ENCODE results near the gene HEATR5A.
"Not testable (repeated sequence)": the region's sequence is repeated elsewhere in the genome, so short reads cannot be mapped to it uniquely, and the experiment has no call there.

The HEATR5A gene

GRCh38 chr14:31388687-31389413 lies 31.5 kb downstream of the HEATR5A start:
- no peak for DNase-seq (ENCODE audit: low read depth)

DNA sequence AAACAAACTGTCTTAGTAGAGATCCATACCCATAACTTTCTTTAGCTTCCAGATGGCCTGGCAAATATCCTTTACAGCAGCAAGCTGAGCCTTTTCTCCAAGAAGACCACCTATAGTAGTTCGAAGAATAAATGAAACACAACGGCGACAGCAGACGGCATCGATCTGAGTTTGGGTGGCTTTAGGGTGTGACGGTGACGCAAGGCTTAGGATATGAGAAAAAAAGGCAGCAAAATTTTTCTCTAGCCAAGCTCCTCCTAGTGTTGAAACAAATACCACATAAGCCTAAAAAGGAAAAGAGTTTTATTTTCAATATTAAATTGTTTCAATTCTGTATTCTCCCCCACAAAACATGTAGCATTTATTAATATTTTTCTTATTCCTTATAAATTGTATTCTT lies 33.3 kb downstream of the HEATR5A start:
- no peak for DNase-seq (ENCODE audit: low read depth)

DNA sequence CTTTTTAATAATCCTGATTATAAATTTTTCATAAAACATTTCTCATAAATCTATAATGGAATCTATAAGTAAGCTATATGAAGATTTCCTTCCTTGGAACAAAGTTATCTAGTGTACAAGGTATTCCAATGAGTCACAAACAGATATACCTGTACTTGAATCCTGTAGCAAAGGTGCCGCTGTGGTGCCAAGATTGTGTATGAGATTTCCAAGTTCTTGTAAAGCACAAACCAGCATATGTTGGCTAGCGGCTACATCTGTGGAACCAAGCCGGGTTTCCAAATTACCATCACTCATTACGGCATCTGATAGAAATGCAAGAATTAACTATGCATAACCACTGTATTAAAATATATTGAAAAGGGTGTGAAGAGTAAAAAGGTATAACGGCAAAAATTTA lies 34.1 kb downstream of the HEATR5A start:
- no peak for DNase-seq (ENCODE audit: low read depth)

DNA sequence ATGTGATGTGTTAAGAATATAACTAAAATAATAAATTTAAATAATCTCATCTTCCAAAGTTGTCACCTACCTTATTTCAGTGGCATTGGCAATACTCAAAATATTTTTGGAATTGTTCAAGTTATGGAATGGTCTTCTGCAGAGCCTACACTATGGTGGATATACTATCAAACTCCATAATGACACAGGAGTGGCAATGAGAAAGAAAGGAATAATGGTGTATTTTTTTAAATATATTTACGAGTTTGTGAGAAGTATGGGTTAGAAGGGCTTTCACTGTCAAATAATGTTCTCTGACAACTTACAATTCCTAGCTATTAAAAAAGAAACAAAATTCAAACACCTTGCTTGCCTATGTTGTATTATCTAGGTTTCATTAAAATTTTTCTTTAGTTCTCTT lies 38.1 kb downstream of the HEATR5A start:
- no peak for DNase-seq (ENCODE audit: low read depth)

GRCh38 chr14:31380106-31380505 lies 40.2 kb downstream of the HEATR5A start:
- DNase-seq (ENCODE audit: low read depth), result no peak

GRCh38 chr14:31379125-31379947 lies 41.0 kb downstream of the HEATR5A start:
- not testable (repeated sequence) for DNase-seq (ENCODE audit: low read depth)

DNA sequence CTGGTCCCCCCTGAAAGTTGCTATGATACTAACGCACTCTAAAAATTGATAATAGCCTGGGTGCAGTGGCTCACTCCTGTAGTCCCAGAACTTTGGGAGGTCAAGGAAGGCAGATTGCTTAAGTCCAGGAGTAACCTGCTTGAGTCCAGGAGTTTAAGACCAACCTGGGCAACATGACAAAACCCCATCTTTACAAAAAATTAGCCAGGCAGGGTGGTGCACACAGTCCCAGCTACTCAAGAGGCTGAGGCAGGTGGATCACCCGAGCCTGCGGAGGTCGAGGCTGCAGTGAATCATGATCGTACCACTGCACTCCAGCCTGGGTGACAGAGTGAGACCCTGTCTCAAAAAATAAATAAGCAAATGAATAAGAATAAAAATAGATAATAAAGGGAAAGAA lies 42.9 kb downstream of the HEATR5A start:
- DNase-seq (ENCODE audit: low read depth), result no peak

DNA sequence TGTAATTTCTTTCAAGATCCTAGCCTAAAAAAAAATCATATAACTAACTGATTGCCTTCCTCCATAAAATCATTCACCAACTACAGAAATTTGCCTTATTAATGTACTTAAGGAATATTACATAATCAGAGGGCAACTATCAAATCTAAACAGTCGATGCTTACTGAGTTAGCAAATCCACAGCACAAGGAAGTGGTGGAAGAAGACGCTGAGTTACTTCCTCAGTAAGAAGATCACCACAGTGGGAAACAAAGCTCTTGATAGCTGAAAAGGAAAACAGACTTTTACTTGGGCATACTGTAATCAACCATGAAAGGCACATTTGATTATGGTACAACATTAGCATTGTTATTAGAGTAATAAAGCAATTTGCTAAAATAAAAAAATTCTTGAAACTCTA lies 48.7 kb downstream of the HEATR5A start:
- no peak for DNase-seq (ENCODE audit: low read depth)

GRCh38 chr14:31363331-31364073 lies 56.8 kb downstream of the HEATR5A start:
- DNase-seq (ENCODE audit: low read depth), result no peak

- no peak for DNase-seq (ENCODE audit: low read depth)
These were observed 57.6 kb downstream of the HEATR5A start for GRCh38 chr14:31362746-31363145.

DNA sequence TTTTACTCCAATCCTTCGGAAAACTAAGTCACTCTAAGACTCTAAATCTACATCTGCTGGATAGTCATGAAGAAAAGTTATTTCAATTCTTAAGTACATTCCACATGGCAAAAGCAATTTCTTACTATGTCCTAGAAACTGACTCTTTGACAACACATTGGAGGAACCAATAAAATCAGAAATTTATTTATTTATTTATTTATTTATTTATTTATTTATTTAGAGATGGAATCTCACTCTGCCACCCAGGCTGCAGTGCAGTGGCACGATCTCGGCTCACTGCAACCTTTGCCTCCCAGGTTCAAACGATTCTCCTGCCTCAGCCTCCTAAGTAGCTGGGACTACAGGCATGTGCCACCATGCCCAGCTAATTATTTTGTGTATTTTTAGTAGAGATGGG lies 58.6 kb downstream of the HEATR5A start:
- DNase-seq (ENCODE audit: low read depth), result not testable (repeated sequence)

DNA sequence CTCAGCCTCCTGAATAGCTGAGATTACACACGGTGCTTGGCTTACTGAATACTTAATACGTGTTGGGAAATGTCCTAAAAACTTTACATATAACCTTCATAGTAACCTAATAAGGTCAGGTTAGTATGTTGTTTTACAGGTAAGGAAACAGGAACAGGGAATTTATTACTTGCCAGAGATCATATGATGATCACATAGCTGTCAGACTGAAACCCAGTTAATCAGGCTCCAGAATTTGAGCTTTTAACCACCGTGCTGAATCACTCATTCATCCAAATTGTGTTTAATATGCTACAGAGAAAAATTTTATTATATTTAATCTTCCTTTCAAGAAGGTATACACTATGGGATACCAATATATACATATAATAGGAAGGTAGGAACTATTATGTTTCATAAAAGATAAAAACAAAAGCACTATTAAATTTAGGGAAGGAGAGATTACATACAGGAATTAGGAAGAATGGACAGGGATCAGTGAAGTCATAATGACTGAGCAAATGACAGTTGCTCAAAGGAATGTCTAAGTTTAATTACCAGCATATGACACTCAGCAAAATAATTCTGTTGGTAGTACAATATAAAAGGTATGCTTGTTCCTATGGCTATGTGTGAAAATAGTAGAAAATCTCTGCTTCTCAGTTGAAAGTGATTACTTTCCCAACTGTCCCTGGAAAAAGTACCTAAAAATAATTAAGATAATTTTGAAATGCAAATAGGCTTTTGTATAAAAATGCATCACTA lies 59.3 kb downstream of the HEATR5A start:
- no peak for DNase-seq (ENCODE audit: low read depth)

DNA sequence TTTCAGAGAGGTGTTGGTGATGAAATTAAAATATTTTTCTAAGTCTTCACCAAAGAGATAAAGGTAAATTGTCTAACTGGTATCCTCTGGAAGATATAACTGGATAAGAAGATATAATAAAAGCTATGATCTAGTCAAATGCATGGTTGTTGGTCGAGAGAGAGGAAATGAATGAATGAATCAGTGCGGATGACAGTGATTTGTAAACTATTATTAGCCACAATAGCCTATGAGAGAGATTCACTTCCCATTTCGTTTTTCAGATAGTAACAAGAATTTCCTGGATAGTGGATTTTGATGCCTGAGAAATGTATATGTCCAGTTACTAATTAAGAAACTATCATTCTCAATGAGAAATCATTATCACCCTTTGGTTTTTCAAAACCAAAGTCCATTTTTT lies 63.1 kb downstream of the HEATR5A start:
- no peak for DNase-seq (ENCODE audit: low read depth)

DNA sequence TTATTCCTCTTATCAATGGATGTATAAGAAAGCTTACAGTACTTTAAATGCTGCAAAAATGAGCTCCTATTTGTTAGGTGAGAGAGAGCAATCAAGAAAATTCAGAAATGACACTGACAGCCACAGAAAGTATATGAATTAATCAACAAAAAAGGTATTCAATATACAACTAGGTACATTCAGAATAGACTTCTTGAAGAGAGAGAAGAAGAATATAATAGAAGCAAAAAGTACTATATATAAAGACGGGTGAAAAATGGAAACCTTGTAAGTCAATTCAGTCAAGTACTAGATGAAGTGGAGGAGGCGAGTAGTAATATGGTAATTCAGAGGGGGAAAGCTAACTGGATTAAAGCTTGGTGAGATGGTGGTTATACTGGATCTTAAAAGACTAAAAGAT lies 74.3 kb downstream of the HEATR5A start:
- DNase-seq (ENCODE audit: low read depth), result no peak

GRCh38 chr14:31341280-31341679 lies 79.1 kb downstream of the HEATR5A start:
- DNase-seq (ENCODE audit: low read depth), result no peak

GRCh38 chr14:31340297-31341063 lies 79.9 kb downstream of the HEATR5A start:
- no peak for DNase-seq (ENCODE audit: low read depth)

DNA sequence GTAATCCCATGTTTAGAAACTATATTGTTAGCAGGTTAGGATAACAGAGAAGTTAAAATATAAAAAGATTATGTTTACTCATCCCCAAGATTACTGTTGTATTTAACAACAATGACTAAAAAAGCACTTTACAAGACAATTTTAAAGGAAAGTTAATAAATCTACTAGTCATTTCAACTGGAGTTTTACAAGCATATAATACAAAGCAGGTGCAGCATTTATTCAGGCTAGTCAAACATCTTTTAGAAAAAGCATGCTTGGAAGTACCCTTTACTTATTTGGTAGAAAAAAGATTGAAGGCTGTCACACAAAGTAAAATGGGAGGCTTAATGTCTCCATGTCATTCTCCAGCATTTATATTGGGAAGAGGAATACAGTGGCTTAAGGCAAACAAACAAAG lies 80.6 kb downstream of the HEATR5A start:
- no peak for DNase-seq (ENCODE audit: low read depth)

DNA sequence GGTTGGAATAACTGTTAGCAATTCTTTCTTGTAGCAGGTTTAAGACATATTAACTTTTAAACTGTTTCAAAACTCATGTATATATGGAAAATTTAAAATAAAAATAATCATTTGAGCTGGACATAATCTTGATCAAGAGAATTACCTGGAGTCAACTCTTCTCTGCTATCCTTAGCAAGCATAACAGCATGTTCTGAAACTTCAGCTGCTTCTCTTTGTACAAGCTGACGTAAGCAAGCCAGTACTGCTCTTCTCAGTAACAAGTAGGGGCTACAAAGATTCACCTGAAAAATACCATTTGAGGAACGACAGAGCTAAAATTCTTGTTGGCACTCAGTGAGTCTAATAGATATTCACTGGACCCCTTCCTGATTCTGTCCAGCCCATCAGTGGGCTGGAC lies 83.0 kb downstream of the HEATR5A start:
- DNase-seq (ENCODE audit: low read depth), result no peak

DNA sequence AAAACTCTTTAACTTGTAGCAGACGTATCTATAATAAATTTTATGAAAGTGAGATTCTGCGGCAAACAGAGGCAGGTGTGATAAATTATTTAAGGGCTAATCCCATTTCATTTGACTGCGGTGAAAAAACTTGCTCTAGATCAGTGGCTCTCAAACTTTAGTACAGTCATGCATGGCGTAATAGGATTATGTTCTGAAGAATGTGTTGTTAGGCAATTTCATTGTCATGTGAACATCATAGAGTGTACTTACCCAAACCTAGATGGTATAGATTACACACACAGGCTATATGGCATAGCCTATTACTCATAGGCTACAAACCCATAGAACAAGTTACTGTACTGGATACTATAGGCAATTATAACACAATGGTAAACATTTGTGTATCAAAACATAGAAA lies 83.7 kb downstream of the HEATR5A start:
- no peak for DNase-seq (ENCODE audit: low read depth)

DNA sequence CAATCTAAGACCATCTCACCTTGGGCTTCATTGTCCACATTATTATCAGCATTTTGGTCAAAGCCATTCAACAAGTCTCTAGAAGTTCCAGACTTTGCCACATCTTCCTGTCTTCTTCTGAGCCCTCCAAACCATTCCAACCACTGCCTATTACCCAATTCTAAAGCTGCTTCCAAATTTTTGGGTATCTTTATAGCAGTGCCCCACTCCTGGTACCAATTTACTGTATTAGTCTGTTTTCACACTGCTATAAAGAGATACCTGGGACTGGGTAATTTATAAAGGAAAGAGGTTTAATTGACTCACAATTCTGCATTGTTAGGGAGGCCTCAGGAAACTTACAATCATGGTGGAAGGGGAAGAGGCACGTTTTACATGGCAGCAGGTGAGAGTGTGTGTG lies 89.0 kb downstream of the HEATR5A start:
- DNase-seq (ENCODE audit: low read depth), result not testable (repeated sequence)

DNA sequence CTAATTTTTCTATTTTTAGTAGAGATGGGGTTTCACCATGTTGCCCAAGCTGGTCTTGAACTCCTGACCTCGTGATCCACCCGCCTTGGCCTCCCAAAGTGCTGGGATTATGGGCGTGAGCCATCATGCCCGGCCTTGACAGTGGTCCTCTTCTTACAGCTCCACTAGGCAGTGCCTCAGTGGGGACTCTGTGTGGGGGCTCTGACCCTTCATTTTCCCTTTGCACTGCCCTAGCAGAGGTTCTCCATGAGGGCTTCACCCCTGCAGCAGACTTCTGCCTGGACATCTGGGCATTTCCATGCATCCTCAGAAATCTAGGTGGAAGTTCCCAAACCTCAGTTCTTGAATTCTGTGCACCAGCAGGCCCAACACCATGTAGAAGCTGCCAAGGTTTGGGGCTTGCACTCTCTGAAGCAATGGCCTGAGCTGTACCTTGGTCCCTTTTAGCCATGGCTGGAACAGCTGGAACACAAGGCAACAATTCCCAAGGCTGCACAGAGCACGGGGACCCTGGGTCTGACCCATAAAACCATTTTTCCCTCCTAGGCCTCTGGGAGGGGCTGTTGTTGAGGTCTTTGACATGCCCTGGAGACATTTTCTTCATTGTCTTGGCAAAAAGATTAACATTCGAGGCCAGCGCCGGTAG lies 90.4 kb downstream of the HEATR5A start:
- DNase-seq (ENCODE audit: low read depth), result not testable (repeated sequence)
